Liver (tissue), 3 donors: ENCODE data around the gene PDGFD.

Experiments
- EGR1 ChIP-seq, 2 donors: IDR thresholded peaks; 2 replicates each; pipeline ENCODE4 v1.6.1; 2016 to 2018; ENCODE audit warnings: antibody characterized with exemption in 2 of 2, low read depth in 2 of 2
- FOXA1 ChIP-seq: IDR thresholded peaks from 2 replicates; pipeline ENCODE4 v1.6.1; 2016; ENCODE audit warnings: antibody characterized with exemption
- GABPA ChIP-seq, 2 donors: IDR thresholded peaks in 1 of 2; conservative IDR thresholded peaks in 1 of 2; 2 replicates each; pipeline ENCODE4 v1.6.1; 2016; ENCODE audit warnings: antibody characterized with exemption in 2 of 2, mild to moderate bottlenecking in 1 of 2, moderate library complexity in 1 of 2
- RAD21 ChIP-seq, 2 donors: IDR thresholded peaks; 2 replicates each; pipeline ENCODE4 v1.6.1; 2016; ENCODE audit warnings: antibody characterized with exemption in 2 of 2, mild to moderate bottlenecking in 2 of 2
- REST ChIP-seq: IDR thresholded peaks from 2 replicates; pipeline ENCODE4 v1.6.1; 2016; ENCODE audit warnings: antibody characterized with exemption, mild to moderate bottlenecking
- RXRA ChIP-seq, 2 donors: IDR thresholded peaks; 2 replicates each; pipeline ENCODE4 v1.6.1; 2017 to 2018; ENCODE audit warnings: antibody characterized with exemption in 2 of 2, mild to moderate bottlenecking in 1 of 2
- TAF1 ChIP-seq: conservative IDR thresholded peaks from 2 replicates; pipeline ENCODE4 v1.6.1; 2016; ENCODE audit warnings: antibody characterized with exemption, mild to moderate bottlenecking
- TF ChIP-seq, protein P1 (sequence below): fragments of 150-350 bp; IDR thresholded peaks from 2 replicates; pipeline ENCODE4 v1.5.1; 2017; ENCODE audit warnings: improper control_type of control experiment, low read depth, low read length; ENCODE audit not compliant: missing input control
- TF ChIP-seq, protein P2 (sequence below): IDR thresholded peaks from 2 replicates; pipeline ENCODE4 v1.6.1; 2016; ENCODE audit warnings: antibody characterized with exemption
- TF ChIP-seq, protein P3 (sequence below): IDR thresholded peaks from 2 replicates; pipeline ENCODE4 v1.6.1; 2016; ENCODE audit warnings: antibody characterized with exemption
- donor health status: healthy.
- donor health status: healthy.

- TF ChIP-seq, protein P1, sequence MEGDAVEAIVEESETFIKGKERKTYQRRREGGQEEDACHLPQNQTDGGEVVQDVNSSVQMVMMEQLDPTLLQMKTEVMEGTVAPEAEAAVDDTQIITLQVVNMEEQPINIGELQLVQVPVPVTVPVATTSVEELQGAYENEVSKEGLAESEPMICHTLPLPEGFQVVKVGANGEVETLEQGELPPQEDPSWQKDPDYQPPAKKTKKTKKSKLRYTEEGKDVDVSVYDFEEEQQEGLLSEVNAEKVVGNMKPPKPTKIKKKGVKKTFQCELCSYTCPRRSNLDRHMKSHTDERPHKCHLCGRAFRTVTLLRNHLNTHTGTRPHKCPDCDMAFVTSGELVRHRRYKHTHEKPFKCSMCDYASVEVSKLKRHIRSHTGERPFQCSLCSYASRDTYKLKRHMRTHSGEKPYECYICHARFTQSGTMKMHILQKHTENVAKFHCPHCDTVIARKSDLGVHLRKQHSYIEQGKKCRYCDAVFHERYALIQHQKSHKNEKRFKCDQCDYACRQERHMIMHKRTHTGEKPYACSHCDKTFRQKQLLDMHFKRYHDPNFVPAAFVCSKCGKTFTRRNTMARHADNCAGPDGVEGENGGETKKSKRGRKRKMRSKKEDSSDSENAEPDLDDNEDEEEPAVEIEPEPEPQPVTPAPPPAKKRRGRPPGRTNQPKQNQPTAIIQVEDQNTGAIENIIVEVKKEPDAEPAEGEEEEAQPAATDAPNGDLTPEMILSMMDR, result no peak
- no peak for TF ChIP-seq RAD21 (IDR thresholded peaks at IDR 0.05)
- TF ChIP-seq FOXA1, result no peak
- TF ChIP-seq RXRA (IDR thresholded peaks at IDR 0.05), result no peak
- TF ChIP-seq, protein P2, sequence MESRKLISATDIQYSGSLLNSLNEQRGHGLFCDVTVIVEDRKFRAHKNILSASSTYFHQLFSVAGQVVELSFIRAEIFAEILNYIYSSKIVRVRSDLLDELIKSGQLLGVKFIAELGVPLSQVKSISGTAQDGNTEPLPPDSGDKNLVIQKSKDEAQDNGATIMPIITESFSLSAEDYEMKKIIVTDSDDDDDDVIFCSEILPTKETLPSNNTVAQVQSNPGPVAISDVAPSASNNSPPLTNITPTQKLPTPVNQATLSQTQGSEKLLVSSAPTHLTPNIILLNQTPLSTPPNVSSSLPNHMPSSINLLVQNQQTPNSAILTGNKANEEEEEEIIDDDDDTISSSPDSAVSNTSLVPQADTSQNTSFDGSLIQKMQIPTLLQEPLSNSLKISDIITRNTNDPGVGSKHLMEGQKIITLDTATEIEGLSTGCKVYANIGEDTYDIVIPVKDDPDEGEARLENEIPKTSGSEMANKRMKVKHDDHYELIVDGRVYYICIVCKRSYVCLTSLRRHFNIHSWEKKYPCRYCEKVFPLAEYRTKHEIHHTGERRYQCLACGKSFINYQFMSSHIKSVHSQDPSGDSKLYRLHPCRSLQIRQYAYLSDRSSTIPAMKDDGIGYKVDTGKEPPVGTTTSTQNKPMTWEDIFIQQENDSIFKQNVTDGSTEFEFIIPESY, result no peak
- TF ChIP-seq TAF1, result no peak
- no peak for TF ChIP-seq REST
- TF ChIP-seq GABPA (IDR thresholded peaks at IDR 0.05 in 1 of 2, conservative IDR thresholded peaks at IDR 0.05 in 1 of 2), result no peak
- TF ChIP-seq EGR1 (IDR thresholded peaks at IDR 0.05; ENCODE audit: low read depth in 2 of 2), result no peak
- TF ChIP-seq, protein P3, sequence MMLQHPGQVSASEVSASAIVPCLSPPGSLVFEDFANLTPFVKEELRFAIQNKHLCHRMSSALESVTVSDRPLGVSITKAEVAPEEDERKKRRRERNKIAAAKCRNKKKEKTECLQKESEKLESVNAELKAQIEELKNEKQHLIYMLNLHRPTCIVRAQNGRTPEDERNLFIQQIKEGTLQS, result no peak
Measured at GRCh38 chr11:103944251-103944940, 219.6 kb downstream of the PDGFD start.
